SK-N-MC (cell line): Measurements from ENCODE around the gene SDK2.

Source experiments
- EZH2 ChIP-seq: fragments of 200-600 bp; sonication (generic); IDR thresholded peaks from one replicate; pipeline ENCODE4 v1.6.1; 2017; ENCODE audit warnings: antibody characterized with exemption
- POLR2AphosphoS5 ChIP-seq: IDR thresholded peaks from 2 replicates; pipeline ENCODE4 v1.6.1; 2012; ENCODE audit warnings: mild to moderate bottlenecking, low read depth, low read length, borderline replicate concordance

- TF ChIP-seq POLR2AphosphoS5 (no peak), EZH2 (no peak)
Observed at GRCh38 chr17:73478334-73478733, 165.9 kb downstream of the SDK2 start.
